IMR-90 (cell line): Measurements from ENCODE around the gene TBX15. TPM values are rescaled to one million over a fixed set of nuclear protein-coding genes. Genes with fewer than 3 reads are reported as not detected.

ENCODE experiments used
- ATAC-seq: fragments of 200-7000 bp; cut with Tn5 transposase; 2 replicates; pipeline ENCODE4 v1.9.1; 2020; ENCODE audit warnings: low read depth, mild to moderate bottlenecking, moderate library complexity
- BruUV-seq: library from RNA; stranded (reverse); fragments of 400-500 nt; replicated peaks from 2 replicates; lab custom pipeline; 2021; lab: Mats Ljungman, UMichigan
- CTCF ChIA-PET: fragments of 300-600 bp; formaldehyde crosslinking; extraction: SDS; loops from one replicate; lab custom pipeline; 2021; ENCODE audit warnings: antibody characterized with exemption; lab: Yijun Ruan, JAX
- POLR2A ChIA-PET: fragments of 300-600 bp; sonication (Branson Sonifier 250); formaldehyde crosslinking; loops from one replicate; lab custom pipeline; 2022; ENCODE audit warnings: antibody characterized with exemption; ENCODE audit not compliant: unreplicated experiment; lab: Charles Lee
- DNase-seq: peaks from one replicate; pipeline ENCODE4 v3.0.0; 2013
- H2AFZ ChIP-seq: replicated peaks from 2 replicates; pipeline ENCODE3; 2013; ENCODE audit warnings: low read length, mild to moderate bottlenecking; ENCODE audit not compliant: poor library complexity
- H2AK5ac ChIP-seq: 2 replicates; pipeline ENCODE4 v1.6.1; 2013; ENCODE audit warnings: low read depth, low read length, inconsistent platforms
- H2AK9ac ChIP-seq: replicated peaks from 2 replicates; pipeline ENCODE3; 2013; ENCODE audit warnings: mild to moderate bottlenecking, low read depth, low read length, moderate library complexity; ENCODE audit not compliant: poor library complexity
- H2BK120ac ChIP-seq: 2 replicates; pipeline ENCODE4 v1.6.1; 2013; ENCODE audit warnings: low read depth, low read length, inconsistent platforms
- H2BK15ac ChIP-seq: 3 replicates; pipeline ENCODE4 v1.6.1; 2013; ENCODE audit warnings: low read depth, low read length, inconsistent platforms
- H2BK20ac ChIP-seq: 2 replicates; pipeline ENCODE4 v1.6.1; 2013; ENCODE audit warnings: low read depth, mild to moderate bottlenecking, inconsistent platforms, low read length, moderate library complexity
- H2BK5ac ChIP-seq: 2 replicates; pipeline ENCODE4 v1.6.1; 2013; ENCODE audit warnings: mild to moderate bottlenecking, low read depth, low read length, inconsistent platforms; ENCODE audit not compliant: poor library complexity, severe bottlenecking
- H3K14ac ChIP-seq: replicated peaks from 2 replicates; pipeline ENCODE4 v1.6.1; 2013; ENCODE audit warnings: low read depth, low read length, inconsistent platforms
- H3K18ac ChIP-seq: 2 replicates; pipeline ENCODE4 v1.6.1; 2013; ENCODE audit warnings: low read depth, low read length, control low read depth
- H3K23ac ChIP-seq: 2 replicates; pipeline ENCODE4 v1.6.1; 2013; ENCODE audit warnings: low read depth, low read length, inconsistent platforms
- H3K27ac ChIP-seq: 2 replicates; pipeline ENCODE4 v1.5.1; 2013; ENCODE audit warnings: mild to moderate bottlenecking, control low read depth, low read length; ENCODE audit not compliant: insufficient read depth
- H3K27me3 ChIP-seq: 2 replicates; pipeline ENCODE4 v1.6.1; 2013; ENCODE audit warnings: low read length; ENCODE audit not compliant: control insufficient read depth, insufficient read depth
- H3K36me3 ChIP-seq: 2 replicates; pipeline ENCODE4 v1.6.1; 2013; ENCODE audit warnings: low read length, mixed read lengths; ENCODE audit not compliant: control insufficient read depth, insufficient read depth
- H3K4ac ChIP-seq: 2 replicates; pipeline ENCODE4 v1.6.1; 2013; ENCODE audit warnings: low read depth, low read length, inconsistent platforms
- H3K4me1 ChIP-seq: 2 replicates; pipeline ENCODE4 v1.6.1; 2013; ENCODE audit warnings: low read length, mixed read lengths; ENCODE audit not compliant: control insufficient read depth, insufficient read depth
- H3K4me2 ChIP-seq: 2 replicates; pipeline ENCODE4 v1.6.1; 2013; ENCODE audit warnings: low read depth, mild to moderate bottlenecking, control low read depth, low read length, moderate library complexity
- H3K4me3 ChIP-seq: 2 replicates; pipeline ENCODE4 v1.5.1; 2013; ENCODE audit warnings: low read depth, mild to moderate bottlenecking, control low read depth, low read length, moderate library complexity; ENCODE audit not compliant: insufficient read depth
- H3K56ac ChIP-seq: 2 replicates; pipeline ENCODE4 v1.6.1; 2013; ENCODE audit warnings: low read length, inconsistent platforms; ENCODE audit not compliant: insufficient read depth; ENCODE audit errors: extremely low read depth
- H3K79me1 ChIP-seq, 2 experiments: 2 replicates each; pipeline ENCODE4 v1.6.1; 2013; ENCODE audit warnings: low read length in 2 of 2, inconsistent platforms in 1 of 2, low read depth in 1 of 2
- H3K9ac ChIP-seq: 2 replicates; pipeline ENCODE4 v1.6.1; 2013; ENCODE audit warnings: low read depth, low read length, control low read depth
- H3K9me1 ChIP-seq: 2 replicates; pipeline ENCODE4 v1.6.1; 2013; ENCODE audit warnings: low read length, inconsistent platforms; ENCODE audit not compliant: insufficient read depth
- H3K9me3 ChIP-seq: 2 replicates; pipeline ENCODE4 v1.6.1; 2013; ENCODE audit warnings: low read length; ENCODE audit not compliant: control insufficient read depth, insufficient read depth
- H4K20me1 ChIP-seq: 2 replicates; pipeline ENCODE4 v1.6.1; 2013; ENCODE audit warnings: low read length, inconsistent platforms; ENCODE audit not compliant: insufficient read depth
- H4K5ac ChIP-seq: 2 replicates; pipeline ENCODE4 v1.6.1; 2013; ENCODE audit warnings: mild to moderate bottlenecking, low read depth, low read length, control low read depth
- H4K8ac ChIP-seq, 2 experiments: 2 replicates each; pipeline ENCODE4 v1.6.1; 2013; ENCODE audit warnings: low read depth in 2 of 2, low read length in 2 of 2, control low read depth in 1 of 2, inconsistent platforms in 1 of 2
- H4K91ac ChIP-seq: 2 replicates; pipeline ENCODE4 v1.6.1; 2013; ENCODE audit warnings: low read depth, low read length, inconsistent platforms; ENCODE audit not compliant: insufficient read depth
- CHD1 ChIP-seq: IDR thresholded peaks from 2 replicates; pipeline ENCODE4 v1.6.1; 2012; ENCODE audit warnings: low read depth, low read length, improper control_type of control experiment
- FOS ChIP-seq: fragments of 150-350 bp; IDR thresholded peaks from 2 replicates; pipeline ENCODE4 v1.6.1; 2016; ENCODE audit warnings: low read depth, low read length
- WGBS, 2 experiments: methylation state at CpG; one replicate each; pipeline versions ENCODE4 v1.1.5 to v1.1.7; 2013; ENCODE audit warnings: missing lambda C conversion rate in 2 of 2; ENCODE audit not compliant: insufficient read length in 1 of 2; ENCODE audit errors: extremely low coverage in 2 of 2; 5-methylcytosine and 5-hydroxymethylcytosine counted together
- dilution Hi-C: fragments of 300-500 bp; cut with HindIII; formaldehyde crosslinking; loops from one replicate; pipeline ENCODE4 v1.14.3; 2018; ENCODE audit warnings: low sequenced_read_pairs; ENCODE audit not compliant: unreplicated experiment
- in situ Hi-C: fragments of 300-500 bp; cut with MboI; formaldehyde crosslinking; loops from 3 replicates; pipeline ENCODE4 v1.14.3; 2019; ENCODE audit warnings: low sequenced_read_pairs, inconsistent platforms, mixed read lengths
- intact Hi-C: fragments of 100-400 bp; cut with micrococcal nuclease; formaldehyde crosslinking; loops from 2 replicates; pipeline ENCODE4 v1.10.0; 2022
- polyA plus RNA-seq, 3 experiments: library from polyadenylated mRNA; depleted of rRNA; stranded (reverse); fragments of >200 nt; gene quantifications; 2 replicates each; pipeline ENCODE4 v1.2.3, GENCODE V29; 2012; ENCODE audit warnings: low replicate concordance in 1 of 3
- total RNA-seq: library from RNA; depleted of rRNA; stranded (reverse); fragments of >200 nt; gene quantifications from 2 replicates; pipeline ENCODE4 v1.2.3, GENCODE V29; 2012
- TF ChIP-seq, protein P1 (sequence below): conservative IDR thresholded peaks from 2 replicates; pipeline ENCODE4 v1.5.1; 2012; ENCODE audit warnings: mild to moderate bottlenecking, low read depth, low read length, improper control_type of control experiment

The TBX15 gene
- total and polyA plus RNA-seq, 2 of the 4 experiments (the other 2 are of a cell fraction): not detected

DNA sequence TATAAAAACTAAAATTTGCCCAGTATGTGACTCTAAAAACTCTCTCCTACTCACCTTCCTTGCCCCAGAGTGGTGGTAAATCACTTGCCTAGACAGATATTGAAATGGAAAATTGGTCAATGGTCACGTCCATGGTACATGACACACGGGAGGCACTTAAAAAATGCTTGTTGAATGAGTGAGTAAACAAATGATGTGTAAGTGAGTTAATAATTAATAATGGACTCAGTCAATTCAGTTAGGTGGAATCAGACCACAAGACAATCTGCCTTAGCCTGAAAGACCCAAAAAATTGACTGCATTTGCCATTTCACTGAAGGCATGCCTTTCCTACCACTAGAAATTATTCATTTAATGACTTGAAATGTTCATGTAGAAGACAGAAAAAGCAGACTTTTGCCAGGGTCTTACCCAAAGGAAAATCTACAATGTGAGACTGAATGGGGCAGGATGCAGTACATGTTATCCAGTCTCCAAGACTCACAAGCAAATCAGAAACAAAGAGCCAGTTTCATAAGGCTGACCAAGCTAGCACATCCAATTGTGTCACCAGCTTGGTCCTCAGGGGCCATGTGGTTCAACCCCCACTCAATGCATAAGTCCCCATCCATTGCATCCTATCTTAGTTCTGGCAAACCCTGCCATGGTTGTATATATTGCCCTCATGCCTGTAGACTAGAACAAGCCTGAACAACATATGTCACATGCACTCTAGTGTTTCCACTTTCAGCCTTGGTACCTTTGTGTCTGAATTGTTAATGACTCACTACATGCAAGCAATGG, 73.6 kb downstream of the TBX15 start:
- ATAC-seq (no peak), DNase-seq (no peak)
- H3K27ac ChIP-seq: no peak overlapping the region
- no CpG with 5 or more reads among the region's 2 CpGs for WGBS, 2 experiments
- no peak overlapping the region for H2AFZ ChIP-seq
- no peak overlapping the region for H3K4me3 ChIP-seq
- dilution Hi-C loops (no loop called here), in situ Hi-C loops (no loop called here), intact Hi-C loops (no loop called here)
- no peak overlapping the region for H3K18ac ChIP-seq
- H3K9me3 ChIP-seq: no peaks in the 10 kb centered on the region
- CTCF ChIA-PET: no interaction called here
- H4K91ac ChIP-seq: no peak overlapping the region
- H4K5ac ChIP-seq: no peak overlapping the region
- no peak overlapping the region for H2AK9ac ChIP-seq
- H4K20me1 ChIP-seq: no peaks in the 10 kb centered on the region
- H3K79me1 ChIP-seq: no peaks in the 10 kb centered on the region
- no peak overlapping the region for H2BK5ac ChIP-seq
- POLR2A ChIA-PET: interaction anchor here (0.6 kb wide), 1 partner anchor 9 kb away, joined by 3 read pairs; no protein-coding TSS in a partner anchor
- H3K4ac ChIP-seq: no peak overlapping the region
- no peak for TF ChIP-seq CHD1
- no peak for TF ChIP-seq FOS
- TF ChIP-seq, protein P1, sequence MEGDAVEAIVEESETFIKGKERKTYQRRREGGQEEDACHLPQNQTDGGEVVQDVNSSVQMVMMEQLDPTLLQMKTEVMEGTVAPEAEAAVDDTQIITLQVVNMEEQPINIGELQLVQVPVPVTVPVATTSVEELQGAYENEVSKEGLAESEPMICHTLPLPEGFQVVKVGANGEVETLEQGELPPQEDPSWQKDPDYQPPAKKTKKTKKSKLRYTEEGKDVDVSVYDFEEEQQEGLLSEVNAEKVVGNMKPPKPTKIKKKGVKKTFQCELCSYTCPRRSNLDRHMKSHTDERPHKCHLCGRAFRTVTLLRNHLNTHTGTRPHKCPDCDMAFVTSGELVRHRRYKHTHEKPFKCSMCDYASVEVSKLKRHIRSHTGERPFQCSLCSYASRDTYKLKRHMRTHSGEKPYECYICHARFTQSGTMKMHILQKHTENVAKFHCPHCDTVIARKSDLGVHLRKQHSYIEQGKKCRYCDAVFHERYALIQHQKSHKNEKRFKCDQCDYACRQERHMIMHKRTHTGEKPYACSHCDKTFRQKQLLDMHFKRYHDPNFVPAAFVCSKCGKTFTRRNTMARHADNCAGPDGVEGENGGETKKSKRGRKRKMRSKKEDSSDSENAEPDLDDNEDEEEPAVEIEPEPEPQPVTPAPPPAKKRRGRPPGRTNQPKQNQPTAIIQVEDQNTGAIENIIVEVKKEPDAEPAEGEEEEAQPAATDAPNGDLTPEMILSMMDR: no peak
- no peaks in the 10 kb centered on the region for H3K4me1 ChIP-seq
- H2AK5ac ChIP-seq: no peak overlapping the region
- H3K56ac ChIP-seq: no peak overlapping the region
- H3K9ac ChIP-seq: no peak overlapping the region
- BruUV-seq: no TSS peak
- no peak overlapping the region for H3K23ac ChIP-seq
- H3K4me2 ChIP-seq: no peak overlapping the region
- no peak overlapping the region for H3K14ac ChIP-seq
- H2BK20ac ChIP-seq: no peak overlapping the region
- no peak overlapping the region for H4K8ac ChIP-seq
- H3K9me1 ChIP-seq: no peaks in the 10 kb centered on the region
- H3K36me3 ChIP-seq: no peaks in the 10 kb centered on the region
- no peaks in the 10 kb centered on the region for H3K27me3 ChIP-seq
- no peak overlapping the region for H2BK15ac ChIP-seq
- H2BK120ac ChIP-seq: no peak overlapping the region
